KBM-7 (cell line): ENCODE measurements around the gene ARHGDIG.

ENCODE experiments used
- DNase-seq: peaks from one replicate; pipeline ENCODE4 v3.0.0-alpha.2; 2015
- in situ Hi-C: fragments of 300-500 bp; cut with MboI; formaldehyde crosslinking; loops from 2 replicates; pipeline ENCODE4 v1.14.3; 2020; ENCODE audit warnings: low sequenced_read_pairs, low pct_unique_long_range_greater_than_20kb, mixed read lengths

Gene ARHGDIG

DNA sequence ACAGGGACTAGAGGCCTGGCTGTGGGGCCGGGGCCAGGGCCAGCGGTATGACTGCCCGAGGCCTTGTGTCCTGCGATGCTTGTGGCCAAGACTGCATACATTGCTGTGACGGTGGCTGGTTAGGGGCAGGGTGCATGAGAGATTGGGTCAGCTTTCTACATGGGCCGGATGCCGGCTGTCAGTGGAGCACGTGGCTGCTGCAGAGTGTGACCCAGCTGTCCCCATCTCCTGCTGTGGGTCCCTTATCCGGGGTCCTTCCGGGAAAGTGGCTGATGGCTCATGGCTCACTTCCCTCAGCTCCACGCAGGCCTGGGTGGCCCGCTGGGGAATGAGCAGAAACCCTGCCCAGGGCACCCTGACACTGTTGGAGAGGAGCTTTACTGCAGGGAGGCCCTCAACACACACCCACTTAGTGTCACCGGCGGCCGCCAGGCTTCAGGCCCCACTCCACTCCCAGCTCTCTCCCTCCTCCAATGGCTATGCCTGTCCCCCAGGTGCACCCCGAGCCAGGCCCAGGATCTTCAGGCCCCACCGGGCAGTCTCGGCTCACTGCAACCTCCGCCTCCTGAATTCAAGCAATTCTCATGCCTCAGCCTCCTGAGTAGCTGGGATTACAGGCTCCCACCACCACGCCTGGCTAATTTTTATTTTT, 3.8 kb upstream of the ARHGDIG start:
- DNase-seq = no peak
- in situ Hi-C loops = no loop called here

GRCh38 chr16:278863-279366, 1.5 kb upstream of the ARHGDIG start:
- in situ Hi-C loops = no loop called here
- peak; percentile 58 for DNase-seq

DNA sequence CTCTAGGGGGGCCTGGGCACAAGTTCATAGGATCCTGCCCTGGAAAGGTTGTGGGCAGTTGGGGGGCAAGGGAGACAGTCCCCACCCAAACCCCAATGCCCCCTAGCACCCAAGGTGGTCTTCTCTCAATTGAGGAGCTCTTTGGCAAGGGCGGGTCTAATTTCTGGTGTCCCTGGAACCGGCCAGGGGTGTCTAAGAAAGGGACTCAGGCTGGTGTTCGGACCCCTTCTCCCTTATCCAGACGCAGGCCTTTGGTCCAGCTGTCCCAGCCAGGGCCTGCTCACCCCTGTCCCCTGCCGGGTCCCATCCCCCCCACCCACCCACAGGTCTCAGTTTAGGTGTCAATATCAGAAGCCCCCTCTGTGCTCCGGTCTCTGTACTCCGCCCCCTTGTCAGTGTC, 860 bp upstream of the ARHGDIG start:
- DNase-seq = no peak
- in situ Hi-C loops = no loop called here

GRCh38 chr16:280005-280460, 358 bp upstream of the ARHGDIG start:
- no peak for DNase-seq
- in situ Hi-C loops = no loop called here

DNA sequence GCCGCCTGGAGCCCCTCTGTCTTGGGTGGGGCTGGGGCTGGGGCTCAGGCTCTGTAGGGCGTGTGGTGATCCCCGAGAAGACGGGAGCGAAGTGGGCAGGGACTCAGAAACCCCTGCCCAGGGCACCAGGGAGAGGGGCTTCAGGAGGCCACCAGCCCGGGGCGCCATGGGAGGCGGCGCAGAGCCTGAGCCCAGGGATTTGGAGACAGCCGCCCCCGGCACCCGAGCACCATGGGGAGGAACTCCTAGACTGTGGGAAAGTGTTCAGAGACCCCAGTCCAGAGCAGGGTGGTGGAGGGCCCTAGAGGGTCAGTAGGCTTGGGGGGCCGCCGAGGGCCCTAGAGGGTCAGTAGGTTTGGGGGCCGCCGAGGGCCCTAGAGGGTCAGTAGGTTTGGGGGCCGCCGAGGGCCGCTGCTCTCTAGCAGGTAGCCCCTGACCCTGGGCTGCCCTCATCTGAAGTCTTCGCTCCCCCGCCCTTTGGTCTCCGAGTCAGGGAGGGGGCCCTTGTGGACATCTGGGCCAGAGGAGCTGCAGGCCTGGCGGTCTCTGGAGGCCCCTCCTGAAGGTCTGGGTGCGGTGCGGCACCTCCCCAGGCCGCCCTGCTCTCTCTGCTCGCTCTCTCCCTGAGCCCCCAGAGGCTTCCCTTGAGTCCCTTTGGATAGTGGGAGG, 734 bp downstream of the ARHGDIG start:
- in situ Hi-C loops = no loop called here
- no peak for DNase-seq

- no peak for DNase-seq
- in situ Hi-C loops = no loop called here
Measured at GRCh38 chr16:281660-282255, 1.4 kb downstream of the ARHGDIG start.

GRCh38 chr16:282491-282890, 2.1 kb downstream of the ARHGDIG start:
- DNase-seq = no peak
- in situ Hi-C loops = no loop called here

DNA sequence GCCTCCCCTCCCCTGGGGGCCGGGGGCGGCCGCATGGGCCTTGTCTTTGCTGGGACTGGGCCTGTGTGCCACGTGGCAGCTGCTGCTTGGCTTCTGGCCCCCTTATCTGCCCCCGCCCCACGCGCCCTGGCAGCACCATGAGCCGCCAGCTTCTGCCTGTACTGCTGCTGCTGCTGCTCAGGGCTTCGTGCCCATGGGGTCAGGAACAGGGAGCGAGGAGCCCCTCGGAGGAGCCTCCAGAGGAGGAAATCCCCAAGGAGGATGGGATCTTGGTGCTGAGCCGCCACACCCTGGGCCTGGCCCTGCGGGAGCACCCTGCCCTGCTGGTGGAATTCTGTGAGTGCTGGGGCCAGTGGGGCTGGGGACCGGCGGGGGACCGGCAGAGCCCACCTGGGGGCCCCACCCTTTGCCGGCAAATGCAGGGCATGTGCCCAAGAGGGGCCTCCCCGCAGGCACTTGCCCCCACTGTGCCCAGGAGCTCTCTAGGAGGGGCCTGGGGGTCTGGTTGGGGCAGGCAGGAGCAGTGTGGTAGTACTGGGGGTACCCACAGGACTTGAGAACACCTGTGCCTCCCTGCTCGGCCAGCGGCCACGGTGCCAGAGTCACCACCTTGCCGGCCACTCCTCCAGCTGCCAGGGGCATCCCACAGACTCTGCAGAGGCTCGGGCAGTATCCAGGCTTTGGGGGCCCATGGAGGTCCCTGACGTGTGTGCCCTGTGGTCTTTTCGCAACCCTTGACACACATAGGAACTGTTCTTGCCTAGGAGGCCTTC, 2.8 kb downstream of the ARHGDIG start, which contains the start of gene PDIA2:
PDIA2 (plus strand) TSS at position 132 of the 773 bp plus-strand sequence; CDS start at position 138, 6 bp downstream.
- in situ Hi-C loops = no loop called here

GRCh38 chr16:284204-285120, 4.1 kb downstream of the ARHGDIG start:
- DNase-seq = no peak
- in situ Hi-C loops = no loop called here

More for the DNA sequence above, 2.8 kb downstream of the ARHGDIG start, which contains the start of gene PDIA2:
- DNase-seq = no peak

GRCh38 chr16:285146-286055, 5.0 kb downstream of the ARHGDIG start:
- in situ Hi-C loops = no loop called here
- no peak for DNase-seq

DNA sequence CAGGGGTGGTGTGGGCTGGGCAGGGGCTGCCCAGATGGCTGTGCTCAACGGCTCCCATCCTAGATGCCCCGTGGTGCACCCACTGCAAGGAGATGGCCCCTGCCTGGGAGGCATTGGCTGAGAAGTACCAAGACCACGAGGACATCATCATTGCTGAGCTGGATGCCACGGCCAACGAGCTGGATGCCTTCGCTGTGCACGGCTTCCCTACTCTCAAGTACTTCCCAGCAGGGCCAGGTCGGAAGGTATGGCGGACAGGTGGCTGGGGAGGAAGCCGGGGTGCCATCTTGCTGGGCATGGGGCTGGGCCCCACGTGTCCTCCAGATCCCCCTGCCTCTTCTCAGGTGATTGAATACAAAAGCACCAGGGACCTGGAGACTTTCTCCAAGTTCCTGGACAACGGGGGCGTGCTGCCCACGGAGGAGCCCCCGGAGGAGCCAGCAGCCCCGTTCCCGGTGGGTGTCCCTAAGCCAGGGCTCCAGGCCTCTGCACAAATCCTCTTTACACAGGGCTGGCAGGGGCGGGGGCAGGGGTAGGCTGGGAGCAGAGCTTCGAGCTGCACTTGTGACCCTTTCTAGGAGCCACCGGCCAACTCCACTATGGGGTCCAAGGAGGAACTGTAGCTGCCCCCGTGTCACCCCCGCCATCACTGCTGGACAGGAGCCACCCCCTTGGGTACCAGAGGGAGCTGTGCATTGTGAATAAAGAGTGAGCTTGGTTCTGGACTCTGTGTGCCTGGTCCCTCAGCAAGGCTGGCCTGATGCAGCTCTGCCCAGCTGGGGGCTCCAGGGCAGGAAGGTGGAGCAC, 6.3 kb downstream of the ARHGDIG start:
- in situ Hi-C loops = no loop called here

GRCh38 chr16:287298-287811, 7.0 kb downstream of the ARHGDIG start:
- in situ Hi-C loops = no loop called here

More for the DNA sequence above, 6.3 kb downstream of the ARHGDIG start:
- no peak for DNase-seq

GRCh38 chr16:287981-288920, 7.9 kb downstream of the ARHGDIG start:
- no peak for DNase-seq
- in situ Hi-C loops = no loop called here

More at GRCh38 chr16:287298-287811, 7.0 kb downstream of the ARHGDIG start:
- DNase-seq = no peak

DNA sequence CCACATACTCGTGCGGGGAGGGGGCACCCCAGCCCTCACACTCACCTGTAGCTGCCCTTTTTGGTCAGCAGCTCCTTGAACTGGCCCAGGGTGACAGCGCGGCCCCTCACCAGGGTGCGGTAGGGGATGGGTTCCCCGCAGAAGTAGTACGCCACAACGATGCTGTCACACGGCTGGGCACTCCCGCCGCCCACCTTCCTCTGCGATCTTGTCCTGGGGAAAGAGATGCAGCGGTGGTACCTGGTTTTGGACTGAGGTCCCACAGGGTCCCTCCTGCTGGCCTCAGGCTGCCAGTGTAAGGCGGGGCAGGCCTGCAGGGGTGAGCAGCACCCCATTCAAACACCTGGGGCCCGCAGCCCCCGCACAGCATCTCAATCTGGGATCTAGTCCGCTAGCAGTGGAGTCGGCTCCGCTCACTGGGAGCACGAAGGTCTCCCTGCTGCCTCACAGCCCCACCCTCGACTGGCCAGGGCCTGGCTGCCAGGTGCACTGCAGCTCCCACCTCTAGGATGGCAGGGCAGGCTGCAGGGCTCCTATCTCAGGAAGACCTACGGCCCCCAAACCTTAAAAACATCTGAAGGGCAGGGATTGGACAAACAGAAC, 9.1 kb downstream of the ARHGDIG start:
- in situ Hi-C loops = no loop called here
- no peak for DNase-seq
